Keratinocyte (primary cell): Measurements from ENCODE around the gene ERC2. TPM values are rescaled to one million over a fixed set of nuclear protein-coding genes. Genes with fewer than 3 reads are reported as not detected.

Source experiments
- DNase-seq: peaks from one replicate; pipeline ENCODE4 v3.0.0-alpha.2; 2011; ENCODE audit warnings: low read depth, missing footprints, low spot score
- FAIRE-seq: peaks from 2 replicates; lab custom pipeline; 2011; peaks lifted over from hg19 to GRCh38; lab: Jason Lieb, UNC
- H2AFZ ChIP-seq: 2 replicates; pipeline ENCODE4 v1.6.0; 2012; ENCODE audit warnings: low read length, control low read depth, inconsistent platforms; ENCODE audit not compliant: control insufficient read depth
- H3K27ac ChIP-seq: 2 replicates; pipeline ENCODE4 v1.5.1; 2011; ENCODE audit warnings: low read length; ENCODE audit not compliant: control insufficient read depth, insufficient read depth
- H3K27me3 ChIP-seq: 3 replicates; pipeline ENCODE4 v1.6.0; 2011; ENCODE audit warnings: low read length; ENCODE audit not compliant: control insufficient read depth, insufficient read depth; ENCODE audit errors: extremely low read depth
- H3K36me3 ChIP-seq, 2 experiments: 2 replicates in 1 of 2; 3 replicates in 1 of 2; pipeline ENCODE4 v1.5.1; 2011; ENCODE audit warnings: low read length in 2 of 2, mild to moderate bottlenecking in 1 of 2; ENCODE audit not compliant: control insufficient read depth in 2 of 2, insufficient read depth in 2 of 2; ENCODE audit errors: extremely low read depth in 1 of 2
- H3K4me1 ChIP-seq: 3 replicates; pipeline ENCODE4 v1.5.1; 2011; ENCODE audit warnings: low read length; ENCODE audit not compliant: control insufficient read depth, insufficient read depth; ENCODE audit errors: extremely low read depth
- H3K4me2 ChIP-seq: 3 replicates; pipeline ENCODE4 v1.6.0; 2011; ENCODE audit warnings: low read depth, low read length; ENCODE audit not compliant: control insufficient read depth, insufficient read depth; ENCODE audit errors: extremely low read depth
- H3K4me3 ChIP-seq, 3 experiments: fragments of 200-600 bp in 1 of 3; sonication (generic) in 1 of 3; 2 replicates in 2 of 3; 3 replicates in 1 of 3; pipeline ENCODE4 v1.5.1; 2011 to 2016; ENCODE audit warnings: low read length in 3 of 3, mild to moderate bottlenecking in 3 of 3, control low read depth in 2 of 3, inconsistent platforms in 1 of 3, low read depth in 1 of 3, mixed read lengths in 1 of 3, mixed run types in 1 of 3, moderate library complexity in 1 of 3; ENCODE audit not compliant: control insufficient read depth in 2 of 3, insufficient read depth in 2 of 3; ENCODE audit errors: extremely low read depth in 1 of 3
- H3K79me2 ChIP-seq: 2 replicates; pipeline ENCODE4 v1.6.0; 2012; ENCODE audit warnings: low read length; ENCODE audit not compliant: control insufficient read depth, insufficient read depth
- H3K9ac ChIP-seq: 3 replicates; pipeline ENCODE4 v1.6.0; 2011; ENCODE audit warnings: low read length; ENCODE audit not compliant: control insufficient read depth, insufficient read depth; ENCODE audit errors: extremely low read depth
- H3K9me1 ChIP-seq: 3 replicates; pipeline ENCODE4 v1.6.0; 2011; ENCODE audit warnings: low read length; ENCODE audit not compliant: control insufficient read depth, insufficient read depth; ENCODE audit errors: extremely low read depth
- H3K9me3 ChIP-seq: 2 replicates; pipeline ENCODE4 v1.5.1; 2012; ENCODE audit warnings: low read depth, low read length; ENCODE audit not compliant: control insufficient read depth
- H4K20me1 ChIP-seq: 3 replicates; pipeline ENCODE4 v1.6.0; 2011; ENCODE audit warnings: low read length; ENCODE audit not compliant: control insufficient read depth, insufficient read depth; ENCODE audit errors: extremely low read depth
- EZH2 ChIP-seq: IDR thresholded peaks from one replicate; pipeline ENCODE4 v1.6.1; 2012; ENCODE audit warnings: inconsistent platforms, mild to moderate bottlenecking, low read length, moderate library complexity
- dilution Hi-C: fragments of 300-500 bp; cut with MboI; formaldehyde crosslinking; loops from one replicate; pipeline ENCODE4 v1.7.0; 2020; ENCODE audit warnings: low sequenced_read_pairs; ENCODE audit not compliant: extremely low pct_ligation_motif_present
- polyA plus RNA-seq, 5 experiments: library from polyadenylated mRNA; depleted of rRNA in 3 of 5; stranded (reverse) in 3 of 5; stranded (forward) in 1 of 5; unstranded in 1 of 5; fragments of >200 nt; gene quantifications; 1 replicate in 1 of 5; 2 replicates in 3 of 5; 3 replicates in 1 of 5; pipeline versions ENCODE4 v1.2.1 to v1.2.3, GENCODE V29; 2011 to 2012; ENCODE audit warnings: missing spikeins in 2 of 5, low read depth in 1 of 5, low replicate concordance in 1 of 5
- TF ChIP-seq, protein P1 (sequence below), 3 experiments: IDR thresholded peaks in 1 of 3; conservative IDR thresholded peaks in 1 of 3; optimal IDR thresholded peaks in 1 of 3; 2 replicates in 2 of 3; 3 replicates in 1 of 3; pipeline versions ENCODE3 to v1.5.1; 2011; ENCODE audit warnings: low read length in 3 of 3, mild to moderate bottlenecking in 3 of 3, moderate library complexity in 2 of 3, control low read depth in 1 of 3, inconsistent platforms in 1 of 3; ENCODE audit not compliant: insufficient read depth in 2 of 3; ENCODE audit errors: extremely low read depth in 1 of 3

The ERC2 gene
- polyA plus RNA-seq, 1 donor (not counting 4 experiments of a cell fraction or from before 2014, with no cell fraction given), result 0.08 TPM

DNA sequence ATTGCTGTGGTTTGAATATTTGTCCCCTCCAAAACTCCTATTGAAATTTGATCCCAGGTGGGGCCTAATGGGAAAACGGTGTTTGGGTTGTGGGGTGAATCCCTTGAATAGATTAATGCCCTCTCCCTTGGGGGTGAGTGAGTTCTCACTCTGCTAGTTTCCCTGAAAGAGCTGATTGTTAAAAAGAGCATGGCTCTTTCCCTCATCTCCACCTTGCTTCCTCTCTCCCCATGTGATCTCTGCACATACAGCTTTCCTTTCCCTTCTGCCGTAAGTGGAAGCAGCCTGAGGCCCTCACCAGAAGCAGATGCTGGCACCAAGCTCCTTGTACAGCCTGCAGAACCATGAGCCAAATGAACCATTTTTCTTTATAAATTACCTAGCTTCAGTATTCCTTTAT, 586.3 kb downstream of the ERC2 start:
- H3K27ac ChIP-seq, result no peak overlapping the region
- no peak for FAIRE-seq
- H3K4me1 ChIP-seq, result peaks cover 30% of the 10 kb centered on the region
- no peaks in the 10 kb centered on the region for H4K20me1 ChIP-seq
- H3K36me3 ChIP-seq, result no peaks in the 10 kb centered on the region
- no peak overlapping the region for H2AFZ ChIP-seq
- H3K9me3 ChIP-seq, result no peaks in the 10 kb centered on the region
- dilution Hi-C loops, result loop anchor here (25.0 kb wide), 1 partner anchor 395 kb away; the partner anchor contains the start of gene WNT5A
- H3K4me3 ChIP-seq, result no peak overlapping the region
- no peaks in the 10 kb centered on the region for H3K27me3 ChIP-seq
- H3K4me2 ChIP-seq, result no peak overlapping the region
- DNase-seq, result no peak
- H3K9me1 ChIP-seq, result no peaks in the 10 kb centered on the region
- no peak for TF ChIP-seq EZH2
- TF ChIP-seq, protein P1, sequence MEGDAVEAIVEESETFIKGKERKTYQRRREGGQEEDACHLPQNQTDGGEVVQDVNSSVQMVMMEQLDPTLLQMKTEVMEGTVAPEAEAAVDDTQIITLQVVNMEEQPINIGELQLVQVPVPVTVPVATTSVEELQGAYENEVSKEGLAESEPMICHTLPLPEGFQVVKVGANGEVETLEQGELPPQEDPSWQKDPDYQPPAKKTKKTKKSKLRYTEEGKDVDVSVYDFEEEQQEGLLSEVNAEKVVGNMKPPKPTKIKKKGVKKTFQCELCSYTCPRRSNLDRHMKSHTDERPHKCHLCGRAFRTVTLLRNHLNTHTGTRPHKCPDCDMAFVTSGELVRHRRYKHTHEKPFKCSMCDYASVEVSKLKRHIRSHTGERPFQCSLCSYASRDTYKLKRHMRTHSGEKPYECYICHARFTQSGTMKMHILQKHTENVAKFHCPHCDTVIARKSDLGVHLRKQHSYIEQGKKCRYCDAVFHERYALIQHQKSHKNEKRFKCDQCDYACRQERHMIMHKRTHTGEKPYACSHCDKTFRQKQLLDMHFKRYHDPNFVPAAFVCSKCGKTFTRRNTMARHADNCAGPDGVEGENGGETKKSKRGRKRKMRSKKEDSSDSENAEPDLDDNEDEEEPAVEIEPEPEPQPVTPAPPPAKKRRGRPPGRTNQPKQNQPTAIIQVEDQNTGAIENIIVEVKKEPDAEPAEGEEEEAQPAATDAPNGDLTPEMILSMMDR (optimal IDR thresholded peaks at IDR 0.05 in 1 of 3, IDR thresholded peaks at IDR 0.05 in 1 of 3, conservative IDR thresholded peaks at IDR 0.05 in 1 of 3; ENCODE audit: extremely low read depth in 1 of 3, insufficient read depth in 2 of 3, low read length in 3 of 3), result no peak
- H3K79me2 ChIP-seq, result no peaks in the 10 kb centered on the region
- H3K9ac ChIP-seq, result no peak overlapping the region

DNA sequence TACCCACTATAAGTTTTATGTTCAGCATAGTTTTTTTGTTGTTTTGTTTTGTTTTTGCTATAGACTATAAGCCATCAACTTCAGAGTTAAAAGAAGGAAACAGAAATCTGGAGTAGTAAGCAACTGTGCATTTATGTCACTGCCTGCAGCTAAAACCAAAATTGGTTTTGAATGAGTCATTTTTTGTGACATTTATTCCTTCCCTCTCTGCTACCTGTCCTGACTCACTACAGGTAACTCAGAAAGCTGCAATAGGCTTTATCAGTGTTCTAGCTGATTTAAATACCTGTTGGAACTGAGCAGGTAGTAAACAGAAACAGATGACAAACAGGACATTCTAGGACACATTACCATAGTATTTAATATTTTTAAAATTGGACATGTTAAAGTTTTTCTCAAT, 587.9 kb downstream of the ERC2 start:
- Histone ChIP-seq H3K9ac (no peak overlapping the region), H3K27me3 (no peaks in the 10 kb centered on the region), H3K4me3 (no peak overlapping the region), H3K9me3 (no peaks in the 10 kb centered on the region), H3K9me1 (no peaks in the 10 kb centered on the region), H3K36me3 (no peaks in the 10 kb centered on the region), H4K20me1 (no peaks in the 10 kb centered on the region), H3K79me2 (no peaks in the 10 kb centered on the region), H3K27ac (no peak overlapping the region), H3K4me1 (peaks cover 22% of the 10 kb centered on the region), H2AFZ (no peak overlapping the region), H3K4me2 (no peak overlapping the region)
- dilution Hi-C loops, result loop anchor here (25.0 kb wide), 1 partner anchor 393 kb away; the partner anchor contains the start of gene WNT5A
- no peak for FAIRE-seq
- no peak for TF ChIP-seq EZH2
- TF ChIP-seq, protein P1 (optimal IDR thresholded peaks at IDR 0.05 in 1 of 3, IDR thresholded peaks at IDR 0.05 in 1 of 3, conservative IDR thresholded peaks at IDR 0.05 in 1 of 3; ENCODE audit: extremely low read depth in 1 of 3, insufficient read depth in 2 of 3, low read length in 3 of 3), result no peak
- DNase-seq, result no peak
